HG02763 (cell line): ENCODE measurements around the gene GPR89B.
"Not testable (repeated sequence)": the region's sequence is repeated elsewhere in the genome, so short reads cannot be mapped to it uniquely, and the experiment has no call there.

Experiments used
- ATAC-seq: cut with Tn5 transposase; IDR thresholded peaks from one replicate; pipeline ENCODE4 v1.9.1; 2021; ENCODE audit warnings: mild to moderate bottlenecking, moderate library complexity; ENCODE audit not compliant: unreplicated experiment

Gene GPR89B

GRCh38 chr1:147935296-147935695 lies 7.1 kb downstream of the GPR89B start:
- ATAC-seq = not testable (repeated sequence)

DNA sequence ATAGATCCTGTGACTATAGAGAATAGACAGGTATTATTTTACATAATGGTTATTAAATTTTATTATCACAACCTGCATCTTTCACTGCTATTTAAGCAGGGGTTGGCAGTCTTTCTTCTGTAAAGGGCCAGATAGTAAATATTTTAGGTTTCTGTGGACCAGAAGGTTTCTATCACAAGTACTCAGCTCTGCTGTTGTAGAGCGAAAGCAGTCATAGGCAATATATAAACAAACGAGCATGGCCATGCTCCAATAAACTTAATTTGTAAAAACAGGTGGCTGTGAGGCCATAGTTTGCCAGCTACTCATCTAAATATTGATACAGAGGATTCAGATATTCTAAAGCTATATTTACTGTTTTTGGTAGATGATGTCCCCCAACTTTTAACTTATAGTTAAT lies 12.2 kb downstream of the GPR89B start:
- not testable (repeated sequence) for ATAC-seq

DNA sequence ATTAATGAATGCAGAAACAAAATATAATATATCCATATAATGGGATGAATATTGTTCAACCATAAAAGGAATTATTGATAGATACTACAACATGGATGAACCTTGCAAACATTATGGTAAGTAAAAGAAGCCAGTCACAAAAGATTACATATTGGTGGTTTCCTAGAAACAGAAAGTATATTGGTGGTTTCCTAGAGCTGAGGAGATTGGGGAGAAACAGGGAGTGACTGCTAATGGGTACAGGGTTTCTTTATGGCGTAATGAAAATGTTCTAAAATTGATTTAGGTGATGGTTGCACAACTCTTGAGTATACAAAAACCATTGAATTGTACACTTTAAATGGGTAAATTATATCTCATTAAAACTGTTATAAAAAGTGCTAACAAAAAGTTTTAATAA lies 14.3 kb downstream of the GPR89B start:
- ATAC-seq = not testable (repeated sequence)

DNA sequence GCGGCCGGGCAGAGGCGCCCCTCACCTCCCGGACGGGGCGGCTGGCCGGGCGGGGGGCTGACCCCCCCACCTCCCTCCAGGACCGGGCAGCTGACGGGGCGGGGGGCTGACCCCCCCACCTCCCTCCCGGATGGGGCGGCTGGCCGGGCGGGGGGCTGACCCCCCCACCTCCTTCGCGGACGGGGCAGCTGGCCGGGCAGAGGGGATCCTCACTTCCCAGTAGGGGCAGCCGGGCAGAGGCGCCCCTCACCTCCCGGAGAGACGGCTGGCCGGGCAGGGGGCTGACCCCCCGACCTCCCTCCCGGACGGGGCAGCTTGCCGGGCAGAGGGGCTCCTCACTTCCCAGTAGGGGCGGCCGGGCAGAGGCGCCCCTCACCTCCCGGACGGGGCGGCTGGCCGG lies 21.3 kb downstream of the GPR89B start:
- not testable (repeated sequence) for ATAC-seq

GRCh38 chr1:147958906-147959305 lies 30.7 kb downstream of the GPR89B start:
- not testable (repeated sequence) for ATAC-seq

DNA sequence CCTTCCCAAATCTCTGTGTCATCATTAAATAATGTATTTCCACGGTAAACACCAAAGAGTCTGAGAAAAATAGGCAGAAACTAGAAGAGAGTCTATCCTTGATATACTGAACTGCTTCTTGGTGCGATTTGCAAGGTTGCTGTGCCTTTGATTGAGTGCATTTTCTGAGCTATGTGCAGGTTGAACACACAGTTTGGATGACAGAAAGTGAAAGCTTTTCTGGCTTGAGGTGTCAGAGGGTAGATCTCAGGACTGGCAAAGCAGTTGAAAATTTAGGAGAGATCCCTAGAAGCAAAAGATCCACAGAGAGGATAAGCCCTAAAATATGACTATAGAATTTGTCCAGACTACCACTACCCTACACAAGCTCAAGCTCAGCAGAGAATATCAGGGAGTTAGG lies 31.5 kb downstream of the GPR89B start:
- ATAC-seq = not testable (repeated sequence)

- not testable (repeated sequence) for ATAC-seq
These were observed 36.4 kb downstream of the GPR89B start for GRCh38 chr1:147964575-147964974.

GRCh38 chr1:147966657-147967056 lies 38.4 kb downstream of the GPR89B start:
- not testable (repeated sequence) for ATAC-seq

GRCh38 chr1:147978896-147979651 lies 50.9 kb downstream of the GPR89B start:
- ATAC-seq = not testable (repeated sequence)

- not testable (repeated sequence) for ATAC-seq
These were observed 57.2 kb downstream of the GPR89B start for GRCh38 chr1:147985374-147985773.

- ATAC-seq = not testable (repeated sequence)
These were observed 59.7 kb downstream of the GPR89B start for GRCh38 chr1:147987893-147988292.

- not testable (repeated sequence) for ATAC-seq
These were observed 64.7 kb downstream of the GPR89B start for GRCh38 chr1:147992916-147993315.

DNA sequence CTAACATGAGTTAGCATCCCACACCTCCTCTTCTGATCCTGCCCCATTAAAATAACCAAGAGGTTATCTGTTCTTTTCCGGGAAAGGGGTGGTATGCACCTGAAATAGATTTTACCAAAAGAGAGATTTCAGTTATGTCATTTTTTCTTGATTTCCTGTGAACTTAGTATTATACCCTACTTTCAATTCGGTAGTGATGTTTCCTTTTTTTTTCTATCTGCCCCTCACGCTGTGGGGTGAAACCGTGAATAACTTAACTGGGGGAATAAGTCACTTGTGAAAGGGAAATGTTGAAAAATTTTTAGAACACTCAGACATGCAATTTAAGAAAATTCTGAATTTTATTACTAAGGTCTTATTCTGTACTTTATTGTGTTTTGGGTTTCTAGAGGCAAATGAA lies 65.2 kb downstream of the GPR89B start:
- not testable (repeated sequence) for ATAC-seq

DNA sequence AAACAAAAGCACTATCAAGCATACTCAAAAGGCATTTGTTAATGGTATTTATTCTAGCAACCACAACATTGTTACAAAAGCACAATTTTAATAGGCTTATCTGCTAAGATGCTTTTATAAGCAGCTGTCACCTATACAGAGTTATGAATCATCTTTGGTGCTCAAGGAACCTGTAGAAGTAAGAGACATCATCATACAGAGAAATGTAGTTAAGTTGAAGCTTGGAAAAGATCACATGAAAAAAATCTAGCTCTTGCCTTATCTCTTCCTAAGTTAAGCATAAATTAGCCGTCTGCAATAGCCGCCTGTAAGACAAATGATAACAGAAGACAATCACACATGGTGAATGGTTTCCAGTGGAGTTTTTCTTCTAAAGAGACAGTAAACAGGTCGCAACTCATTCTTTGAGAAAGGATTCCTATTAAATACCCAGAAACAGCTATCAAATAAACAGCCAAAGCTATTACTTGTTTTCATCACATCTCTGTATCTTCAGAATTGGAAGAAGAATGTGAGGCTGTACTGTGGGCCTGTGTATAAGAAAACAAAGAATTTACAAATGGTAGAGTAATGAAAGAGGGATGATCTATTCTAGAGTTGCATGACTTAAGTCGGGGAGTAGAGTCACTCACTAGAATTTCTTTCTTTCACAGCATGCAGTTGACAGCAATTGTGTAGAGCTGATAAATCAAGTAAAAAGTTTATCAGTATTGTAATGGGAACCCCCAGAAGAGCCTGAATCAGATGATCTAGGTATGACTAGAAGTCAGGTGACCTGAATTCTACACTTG lies 65.8 kb downstream of the GPR89B start:
- not testable (repeated sequence) for ATAC-seq

GRCh38 chr1:147996088-147996487 lies 67.9 kb downstream of the GPR89B start:
- not testable (repeated sequence) for ATAC-seq

DNA sequence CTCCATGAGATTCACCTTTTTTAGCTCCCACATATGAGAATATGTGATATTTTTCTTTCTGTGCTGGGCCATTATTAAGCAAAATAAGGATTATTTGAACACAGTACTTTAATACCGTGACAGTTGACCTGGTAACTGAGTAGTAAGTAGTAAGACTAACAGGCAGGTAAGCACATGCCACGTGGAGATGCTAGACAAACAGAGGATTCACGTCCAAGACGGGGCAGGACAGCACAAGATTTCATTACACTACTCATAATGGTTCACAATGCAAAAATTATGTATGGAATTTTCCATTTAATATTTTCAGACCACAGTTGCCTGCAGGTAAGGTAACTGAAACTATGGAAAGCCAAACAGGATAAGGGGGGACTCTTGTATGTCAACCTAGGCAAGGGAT lies 79.5 kb downstream of the GPR89B start:
- not testable (repeated sequence) for ATAC-seq

DNA sequence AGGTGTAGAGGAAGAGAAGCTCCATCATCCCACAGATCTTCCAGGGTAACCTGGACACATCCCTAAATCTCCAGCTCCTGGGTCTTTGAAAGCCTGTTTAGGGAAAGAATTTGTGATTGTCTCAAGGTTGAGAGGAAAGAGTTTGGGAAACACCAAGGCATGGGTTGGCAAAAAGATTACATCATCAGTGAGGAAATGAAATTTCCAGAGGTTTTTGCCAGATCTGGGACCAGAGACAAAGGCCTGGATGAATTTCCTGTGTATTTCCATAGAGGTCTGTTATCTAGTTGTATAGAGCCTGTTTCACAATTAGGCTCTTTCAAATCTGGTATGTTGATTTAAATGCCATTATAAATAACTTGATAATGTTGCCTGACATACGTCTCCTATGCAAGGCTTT lies 82.3 kb downstream of the GPR89B start:
- no peak for ATAC-seq

GRCh38 chr1:148013177-148014144 lies 85.2 kb downstream of the GPR89B start:
- ATAC-seq = not testable (repeated sequence)

GRCh38 chr1:148014289-148015200 lies 86.3 kb downstream of the GPR89B start:
- not testable (repeated sequence) for ATAC-seq

DNA sequence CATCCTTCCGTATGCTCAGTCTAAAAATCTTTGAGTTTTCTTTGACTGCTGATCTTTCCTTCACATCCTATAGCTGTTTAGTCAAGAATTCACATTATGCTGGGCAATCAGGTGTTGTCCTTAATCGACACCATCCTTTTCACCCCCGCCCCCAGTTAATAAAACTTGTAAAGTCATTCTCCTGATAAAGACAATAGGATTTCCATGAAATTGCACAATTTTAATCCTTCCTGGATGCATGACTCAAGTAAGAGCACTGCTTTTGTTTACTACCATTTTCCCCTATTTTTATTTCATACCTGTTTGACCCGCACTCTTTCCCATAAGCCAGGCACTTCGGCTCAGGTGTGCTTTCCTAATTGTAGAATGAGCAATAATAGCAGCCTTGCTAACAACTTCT lies 96.7 kb downstream of the GPR89B start:
- not testable (repeated sequence) for ATAC-seq
